A673 (cell line): Measurements from ENCODE around the gene CASZ1.

Experiments
- CTCF ChIP-seq: fragments of 300-800, 200-600 bp; sonication (generic); conservative IDR thresholded peaks from 2 replicates; pipeline ENCODE4 v1.5.1; 2017; ENCODE audit warnings: low read depth, mild to moderate bottlenecking, antibody characterized with exemption, low read length, moderate library complexity, mixed read lengths
- EZH2 ChIP-seq: fragments of 200-600 bp; sonication (generic); IDR thresholded peaks from 2 replicates; pipeline ENCODE4 v1.6.1; 2017; ENCODE audit warnings: borderline replicate concordance, low read depth, mild to moderate bottlenecking, mixed read lengths, antibody characterized with exemption, low read length; ENCODE audit not compliant: poor library complexity, severe bottlenecking

- no peak for TF ChIP-seq CTCF
- TF ChIP-seq EZH2 = no peak
Measured at GRCh38 chr1:10682108-10682445, 114.4 kb downstream of the CASZ1 start.
